GM21576 (cell line): Measurements from ENCODE around the gene OLFM2.
"Not testable (repeated sequence)": the region's sequence is repeated elsewhere in the genome, so short reads cannot be mapped to it uniquely, and the experiment has no call there.

Source experiments
- ATAC-seq: cut with Tn5 transposase; IDR thresholded peaks from one replicate; pipeline ENCODE4 v1.9.1; 2021; ENCODE audit warnings: mild to moderate bottlenecking, moderate library complexity; ENCODE audit not compliant: unreplicated experiment

Gene OLFM2

DNA sequence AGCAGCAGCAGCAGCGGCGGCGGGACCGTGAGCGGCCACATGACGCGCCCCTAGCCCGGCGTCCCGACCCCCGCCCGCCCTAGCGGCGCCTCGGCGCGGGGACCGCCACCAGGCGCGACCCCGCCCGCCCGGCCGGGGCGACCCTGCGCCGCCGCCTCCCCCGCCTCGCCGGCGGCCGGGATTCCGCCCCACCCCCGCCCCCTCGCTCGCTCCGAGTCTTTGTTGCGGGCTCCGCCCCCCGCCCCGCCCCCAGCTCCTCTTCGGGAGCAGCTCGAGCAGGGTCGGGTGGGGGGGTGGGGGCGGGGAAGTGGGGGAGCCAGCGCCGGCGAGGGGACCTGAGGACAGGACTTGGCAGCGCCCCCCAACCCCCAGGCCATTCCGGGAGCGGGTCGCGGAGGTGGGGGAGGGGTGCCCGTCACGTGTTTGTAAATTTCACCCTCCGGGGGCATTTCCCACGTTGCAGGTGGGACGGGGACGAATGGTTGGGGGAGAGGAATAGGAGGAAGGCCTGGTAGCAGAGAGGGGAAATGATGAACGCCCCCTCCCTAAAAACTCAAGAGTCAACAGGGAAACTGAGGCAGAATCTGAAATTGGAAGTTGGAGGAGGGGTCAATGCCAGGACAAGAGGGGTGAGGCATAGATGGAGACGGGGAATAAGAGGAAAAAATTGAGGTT lies at the start of gene OLFM2:
Gene OLFM2, minus strand, starts transcription at position 190 of the 675 bp plus-strand sequence. Its CDS starts 149 bp downstream, at position 41.
- no peak for ATAC-seq

DNA sequence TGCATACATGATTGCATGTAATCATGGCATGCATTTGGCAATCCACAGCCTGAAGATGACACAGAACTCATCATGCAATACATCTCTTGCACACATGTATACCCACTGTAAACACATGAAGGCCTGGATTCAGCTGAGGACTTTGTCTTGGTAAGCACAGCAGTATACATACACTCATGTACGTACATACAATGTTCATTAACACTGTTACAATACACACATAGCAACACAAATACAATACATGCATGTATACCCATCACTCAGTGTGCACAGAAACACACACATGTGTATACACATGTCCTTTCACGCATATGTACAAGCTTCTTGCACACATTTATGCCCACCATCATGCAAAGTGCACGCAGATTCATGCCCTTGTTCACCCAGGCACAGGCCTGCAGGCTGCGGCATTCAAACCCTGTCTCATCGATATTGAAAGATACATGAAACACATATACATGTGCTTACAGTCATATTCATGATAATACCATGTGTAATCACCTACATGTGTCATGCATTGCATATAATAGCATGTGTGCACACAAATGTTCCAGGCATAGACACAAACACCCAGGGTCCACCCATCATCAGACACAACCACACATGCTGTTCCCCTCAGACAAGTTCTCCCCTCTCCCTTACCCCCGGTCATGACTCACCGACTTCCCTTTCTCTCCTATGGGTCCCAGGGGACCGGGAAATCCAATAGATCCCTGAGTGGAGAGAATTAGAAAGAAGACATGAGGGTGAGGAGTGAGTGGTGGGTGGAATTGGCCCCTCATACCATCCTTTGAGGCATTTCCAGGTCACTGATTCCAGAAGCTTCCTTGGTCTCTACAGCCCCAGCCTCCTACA lies 45.3 kb upstream of the OLFM2 start:
- ATAC-seq, result no peak

DNA sequence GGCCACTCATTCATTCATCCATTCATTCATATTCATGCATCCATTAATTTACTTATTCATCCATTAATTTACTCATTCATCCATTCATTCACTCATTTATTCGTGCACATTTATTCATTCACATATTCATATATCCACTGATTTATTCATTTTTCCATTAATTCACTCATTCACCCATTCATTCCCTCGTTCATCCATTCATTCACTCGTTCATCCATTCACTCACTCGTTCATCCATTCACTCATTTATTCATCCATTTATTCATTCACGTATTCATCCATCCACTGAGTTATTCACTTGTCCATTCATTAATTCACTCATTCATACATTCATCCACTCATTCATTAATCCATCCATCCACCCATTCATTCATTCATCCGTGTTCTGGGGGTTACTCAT lies 35.8 kb upstream of the OLFM2 start:
- no peak for ATAC-seq

DNA sequence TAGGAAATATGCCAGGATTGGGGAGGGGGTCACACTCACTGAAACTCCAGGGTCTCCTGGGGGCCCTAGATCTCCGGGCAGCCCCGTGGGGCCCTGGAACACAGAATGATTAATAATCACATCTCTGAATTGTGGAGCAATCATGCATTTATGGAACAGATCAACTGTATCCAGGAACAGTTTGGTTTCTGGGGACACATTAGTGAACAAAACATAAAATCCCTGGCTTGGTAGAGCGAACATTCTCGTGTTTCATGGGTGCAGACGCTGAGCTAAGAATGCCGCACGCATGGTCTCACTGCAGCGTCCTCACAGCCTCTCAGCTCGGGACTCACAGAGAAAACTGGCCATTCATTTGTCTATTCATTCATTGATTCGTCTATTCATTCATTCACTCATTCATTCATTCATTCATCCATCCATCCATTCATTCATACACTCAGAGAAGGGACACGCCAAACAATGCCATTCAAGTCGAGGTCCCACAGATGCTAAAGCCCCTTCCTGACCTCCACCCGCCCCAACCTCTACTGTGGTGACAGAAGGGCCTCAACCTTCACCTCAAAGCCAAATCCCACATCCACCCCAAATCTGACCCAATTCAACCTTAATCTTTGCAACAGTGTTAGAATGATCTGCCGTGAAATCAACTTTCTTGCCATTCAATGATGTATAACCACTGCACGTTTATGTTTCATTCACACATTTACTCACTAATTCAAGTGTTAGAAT lies 35.0 kb upstream of the OLFM2 start:
- ATAC-seq, result no peak

DNA sequence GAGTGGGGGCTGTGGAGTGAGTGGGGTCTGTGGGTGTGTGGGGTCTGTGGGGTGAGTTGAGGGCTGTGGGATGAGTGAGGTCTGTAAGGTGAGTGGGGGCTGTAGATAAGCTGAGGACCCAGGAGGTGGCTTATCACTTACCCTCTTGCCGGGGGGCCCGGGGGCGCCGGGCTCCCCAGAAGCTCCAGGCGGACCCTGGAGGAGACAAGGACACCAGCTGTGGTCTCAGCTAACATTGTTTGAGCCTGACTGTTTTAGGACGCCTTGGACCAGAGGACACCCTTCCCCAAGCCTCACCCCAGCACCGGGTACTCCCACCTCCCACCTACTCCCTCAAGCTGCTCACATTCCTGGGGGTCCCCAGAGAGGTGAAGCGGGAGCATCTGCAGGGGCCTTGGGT lies 34.2 kb upstream of the OLFM2 start:
- ATAC-seq, result no peak

DNA sequence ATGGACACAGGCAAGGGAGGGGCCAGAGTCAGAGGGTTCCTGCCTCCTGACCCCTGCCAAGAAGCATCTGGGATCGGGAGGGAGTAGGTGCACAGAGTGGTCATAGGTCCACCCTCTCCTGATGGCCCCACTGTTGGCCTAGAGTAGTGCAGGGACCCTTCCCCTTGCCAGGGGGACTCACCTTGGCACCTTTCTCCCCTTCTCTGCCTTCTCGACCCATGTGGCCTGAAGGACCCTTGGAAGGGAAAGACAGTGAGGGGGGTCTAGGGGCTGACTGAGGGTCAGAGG lies 33.3 kb upstream of the OLFM2 start:
- ATAC-seq, result no peak

DNA sequence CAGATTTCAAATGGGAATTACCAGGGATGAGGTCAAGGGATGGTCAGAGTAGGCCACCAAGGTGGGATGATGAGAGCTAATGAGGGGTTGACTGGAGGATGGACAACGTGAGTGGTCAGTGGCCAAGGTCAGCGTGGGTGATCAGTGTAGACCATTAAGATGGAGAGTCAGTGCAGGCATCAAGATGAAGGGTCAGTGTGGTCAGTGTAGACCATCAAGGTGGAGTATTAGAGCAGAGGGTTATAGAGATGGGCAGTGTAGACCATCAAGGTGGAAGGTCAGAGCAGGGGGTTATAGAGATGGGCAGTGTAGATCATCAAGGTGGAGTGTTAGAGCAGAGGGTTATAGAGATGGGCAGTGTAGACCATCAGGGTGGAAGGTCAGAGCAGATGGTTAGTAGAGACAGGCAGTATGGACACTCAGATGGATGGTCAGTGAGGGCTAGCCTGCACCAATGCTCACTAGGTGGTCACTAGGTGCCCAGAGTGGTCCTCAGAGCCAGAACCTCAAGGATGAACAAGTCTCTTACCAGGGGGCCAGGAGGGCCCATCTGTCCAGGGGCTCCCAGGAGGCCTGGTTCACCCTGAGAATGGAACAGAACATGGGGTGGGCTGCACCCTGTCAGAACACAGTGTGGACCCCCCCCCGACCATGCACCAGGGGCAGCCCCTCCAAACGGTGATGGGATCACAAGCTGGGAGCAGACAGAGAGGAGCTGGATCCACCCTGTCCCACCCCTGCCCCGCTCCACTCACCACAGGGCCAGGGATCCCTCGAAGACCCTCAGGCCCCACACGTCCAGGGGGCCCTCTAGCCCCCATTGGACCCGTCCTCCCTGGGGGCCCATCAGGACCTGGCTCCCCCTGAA lies 32.7 kb upstream of the OLFM2 start:
- no peak for ATAC-seq

DNA sequence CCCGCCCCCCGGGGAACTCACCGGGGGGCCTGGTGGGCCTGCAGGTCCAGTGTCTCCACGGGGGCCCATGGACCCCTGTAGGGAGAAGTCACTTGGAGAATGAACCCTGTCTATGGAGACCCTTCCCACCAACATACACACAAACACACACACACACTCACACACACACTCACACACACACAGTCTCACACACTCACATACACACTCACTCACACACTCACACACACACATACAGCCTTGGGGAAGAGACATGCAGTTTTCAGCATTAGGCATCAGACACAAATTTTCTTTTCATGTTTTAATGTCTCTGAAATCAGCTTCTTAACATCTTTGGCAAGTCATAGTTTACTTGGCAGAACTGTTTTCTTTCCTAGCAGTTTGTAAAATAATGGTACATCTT lies 31.0 kb upstream of the OLFM2 start:
- no peak for ATAC-seq

DNA sequence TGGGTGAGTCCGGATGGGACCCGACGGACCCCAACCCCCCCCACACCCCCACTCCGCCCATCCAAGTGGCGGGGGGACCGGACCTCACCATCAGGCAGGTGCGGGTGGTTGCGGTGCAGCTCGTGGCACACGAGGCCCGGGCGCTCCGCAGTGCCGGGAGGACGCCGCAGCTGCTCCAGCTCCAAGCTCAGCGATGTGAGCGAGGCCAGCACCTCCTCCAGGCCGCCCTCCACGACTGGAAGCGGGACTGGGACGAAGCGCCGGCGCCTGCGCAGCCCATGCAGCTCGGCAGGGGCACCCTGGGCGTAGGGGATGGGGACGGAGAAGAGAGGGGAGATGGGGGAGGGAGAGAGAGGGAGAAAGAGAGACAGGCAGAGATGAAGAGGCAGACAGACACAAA lies 30.1 kb upstream of the OLFM2 start:
- no peak for ATAC-seq

DNA sequence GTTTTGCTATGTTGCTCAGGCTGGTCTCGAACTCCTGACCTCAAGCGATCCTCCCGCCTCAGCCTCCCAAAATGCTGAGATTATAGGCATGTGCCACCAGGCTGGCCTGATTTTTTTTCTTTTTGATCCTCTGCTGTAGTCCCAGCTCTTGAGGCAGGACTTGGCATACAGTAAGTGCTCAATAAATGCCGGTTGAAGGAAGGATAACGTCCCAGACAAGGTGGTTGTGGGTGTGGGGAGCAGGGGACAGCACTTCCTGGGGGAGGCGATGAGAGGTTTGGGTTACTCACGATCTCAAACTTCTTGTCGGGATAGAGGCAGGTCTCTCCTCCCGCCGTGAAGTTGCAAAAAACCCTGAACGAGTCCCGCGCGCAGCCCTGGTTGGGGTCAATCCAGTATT lies 29.7 kb upstream of the OLFM2 start:
- ATAC-seq, result no peak

DNA sequence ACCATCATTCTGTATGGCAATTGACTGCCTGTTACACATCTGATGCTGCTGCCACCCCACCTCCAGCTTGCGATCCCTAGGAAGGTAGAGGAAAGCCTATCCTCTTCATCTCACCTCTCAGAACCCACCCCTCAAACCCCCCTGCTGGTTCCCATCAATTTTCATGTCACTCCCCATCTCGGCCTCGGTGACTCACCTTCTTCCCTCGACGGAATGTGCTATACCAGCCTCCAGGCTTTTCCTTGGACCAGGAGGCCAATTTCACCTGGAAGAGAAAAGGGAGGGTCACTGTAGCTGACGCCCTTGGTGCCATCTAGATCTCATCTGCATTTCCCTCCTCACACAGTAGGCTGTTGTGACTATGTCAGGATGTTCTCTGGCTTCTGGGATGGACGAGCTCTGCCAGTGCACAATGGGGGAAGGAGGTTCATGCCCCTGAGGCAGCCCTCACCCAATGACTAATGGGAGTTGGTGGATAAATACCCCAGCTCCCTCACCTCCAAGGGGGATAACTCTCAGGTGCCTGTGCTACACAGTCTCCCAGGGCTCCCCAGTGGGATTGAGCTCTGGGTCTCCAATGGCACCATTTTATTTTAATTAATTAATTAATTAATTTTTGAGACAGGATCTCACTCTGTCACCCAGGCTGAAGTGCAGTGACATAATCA lies 26.4 kb upstream of the OLFM2 start:
- ATAC-seq, result no peak

DNA sequence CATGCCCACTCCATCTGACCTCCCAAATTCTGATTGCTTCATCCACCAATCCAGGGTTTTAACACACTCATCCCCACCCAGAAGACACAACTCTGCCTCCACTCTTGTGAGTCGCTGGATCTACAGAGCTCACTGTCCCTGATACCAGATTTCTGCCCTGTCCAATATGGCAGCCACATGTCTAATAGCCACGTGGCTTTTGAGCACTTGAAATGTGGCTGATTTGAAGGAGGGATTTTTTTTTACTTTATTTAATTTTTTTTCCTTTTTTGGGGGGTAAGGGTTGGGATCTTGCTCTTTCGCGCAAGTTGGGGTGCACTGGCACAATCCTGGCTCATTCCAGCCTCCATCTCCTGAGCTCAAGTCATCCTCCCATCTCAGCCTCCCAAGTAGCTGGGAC lies 24.8 kb upstream of the OLFM2 start:
- no peak for ATAC-seq

DNA sequence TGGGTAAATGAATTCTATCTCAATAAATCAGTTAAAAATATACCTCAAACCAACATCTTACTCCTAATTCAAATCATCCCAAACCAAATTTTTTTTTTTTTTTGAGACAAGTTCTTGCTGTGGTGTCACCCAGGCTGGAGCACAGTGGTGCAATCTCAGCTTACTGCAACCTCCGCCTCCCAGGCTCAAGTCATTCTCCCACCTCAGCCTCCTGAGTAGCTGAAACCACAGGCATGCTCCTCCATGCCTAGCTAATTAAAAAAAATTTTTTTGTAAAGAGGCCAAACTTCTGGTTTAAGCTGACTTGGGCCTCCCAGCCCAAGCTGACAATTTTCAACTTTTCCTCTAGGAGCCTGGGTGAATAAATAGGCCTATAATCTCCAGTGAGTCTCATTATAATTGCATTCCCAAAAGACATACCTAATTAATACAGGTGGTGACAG lies 22.1 kb upstream of the OLFM2 start:
- no peak for ATAC-seq

DNA sequence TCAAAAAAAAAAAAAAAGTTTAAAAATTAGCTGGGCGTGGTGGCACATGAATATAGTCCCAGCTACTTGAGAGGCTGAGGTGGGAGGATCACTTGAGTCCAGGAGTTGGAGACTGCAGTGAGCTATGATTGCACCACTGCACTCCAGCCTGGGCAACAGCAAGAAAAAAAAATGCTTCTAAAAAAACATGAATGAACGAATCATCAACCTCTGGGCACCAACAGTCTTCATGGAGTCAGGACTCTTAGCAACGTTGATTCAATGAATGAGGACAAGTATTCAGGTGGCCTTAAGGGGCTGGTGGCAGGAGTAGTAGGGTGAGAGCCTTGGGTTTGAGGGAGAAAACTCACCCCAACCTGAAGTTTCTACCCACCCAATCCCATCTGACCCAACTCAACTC lies 20.6 kb upstream of the OLFM2 start:
- ATAC-seq, result no peak

DNA sequence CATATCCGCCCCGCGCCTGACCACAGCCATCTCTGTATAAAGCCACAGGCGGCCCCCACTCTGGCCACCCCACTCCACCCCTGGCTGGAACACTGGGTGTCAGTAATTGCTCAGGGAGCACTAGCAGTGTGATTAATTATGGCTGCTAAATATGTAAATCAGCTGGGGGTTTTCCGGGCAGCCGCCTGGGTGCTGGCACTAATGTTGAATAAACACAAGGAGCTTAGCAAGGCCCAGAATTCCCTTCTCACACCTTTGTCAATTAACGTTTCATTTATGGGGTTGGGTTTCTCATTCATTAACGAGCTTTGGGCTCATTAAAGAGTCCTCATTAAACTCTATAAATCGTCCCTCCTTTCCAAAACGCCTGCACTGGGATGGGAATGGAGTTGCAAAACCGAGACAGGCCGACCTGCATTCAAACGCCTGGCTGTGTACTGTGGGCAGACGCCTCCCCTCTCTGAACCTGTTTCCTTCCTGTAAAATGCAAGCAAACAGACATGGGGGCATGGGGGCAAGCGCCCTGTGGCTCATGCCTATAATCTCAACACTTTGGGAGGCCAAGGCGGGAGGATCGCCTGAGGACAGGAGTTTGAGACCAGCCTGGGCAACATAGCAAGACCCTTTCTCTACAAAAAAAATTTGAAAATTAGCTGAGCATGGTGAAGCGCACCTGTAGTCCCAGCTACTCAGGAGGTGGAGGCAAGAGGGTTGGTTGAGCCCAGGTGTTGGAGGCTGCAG lies 17.7 kb upstream of the OLFM2 start:
- no peak for ATAC-seq

DNA sequence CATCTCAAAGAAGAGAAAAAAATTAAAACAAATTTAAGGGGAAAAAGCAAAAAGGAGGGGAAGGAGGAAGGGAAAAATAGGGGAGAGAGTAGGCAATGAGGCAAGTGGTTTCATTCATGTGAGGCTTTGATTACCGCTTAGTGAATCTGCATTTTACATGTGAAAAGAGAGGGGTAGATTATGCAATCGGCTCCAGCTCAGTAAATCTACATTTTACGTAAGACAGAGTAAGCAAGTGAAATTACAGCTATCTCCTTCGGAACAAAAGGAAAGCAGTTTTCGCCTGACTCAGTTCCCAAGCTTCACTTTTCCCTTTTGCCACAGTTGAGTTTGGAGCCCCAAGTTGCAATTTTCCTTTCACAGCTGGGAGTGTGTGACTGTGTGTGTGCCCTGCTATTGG lies 16.0 kb upstream of the OLFM2 start:
- ATAC-seq, result no peak

DNA sequence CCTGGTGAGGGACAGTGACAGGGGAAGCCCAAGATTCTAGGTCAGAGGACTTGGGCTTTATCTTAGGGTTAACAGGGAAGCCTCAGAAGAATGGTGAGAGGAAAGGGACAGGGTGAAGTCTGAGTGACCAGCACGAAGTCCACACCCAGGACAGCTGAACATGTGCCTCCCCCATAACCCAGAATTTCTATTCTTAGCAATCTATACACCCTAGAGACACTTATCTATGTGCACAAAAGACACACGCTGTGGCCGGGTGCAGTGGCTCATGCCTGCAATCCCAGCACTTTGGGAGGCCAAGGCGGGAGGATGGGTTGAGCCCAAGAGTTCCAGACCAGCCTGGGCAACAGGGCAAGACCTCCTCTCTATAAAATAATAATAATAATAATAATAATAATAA lies 11.1 kb upstream of the OLFM2 start:
- ATAC-seq, result no peak

DNA sequence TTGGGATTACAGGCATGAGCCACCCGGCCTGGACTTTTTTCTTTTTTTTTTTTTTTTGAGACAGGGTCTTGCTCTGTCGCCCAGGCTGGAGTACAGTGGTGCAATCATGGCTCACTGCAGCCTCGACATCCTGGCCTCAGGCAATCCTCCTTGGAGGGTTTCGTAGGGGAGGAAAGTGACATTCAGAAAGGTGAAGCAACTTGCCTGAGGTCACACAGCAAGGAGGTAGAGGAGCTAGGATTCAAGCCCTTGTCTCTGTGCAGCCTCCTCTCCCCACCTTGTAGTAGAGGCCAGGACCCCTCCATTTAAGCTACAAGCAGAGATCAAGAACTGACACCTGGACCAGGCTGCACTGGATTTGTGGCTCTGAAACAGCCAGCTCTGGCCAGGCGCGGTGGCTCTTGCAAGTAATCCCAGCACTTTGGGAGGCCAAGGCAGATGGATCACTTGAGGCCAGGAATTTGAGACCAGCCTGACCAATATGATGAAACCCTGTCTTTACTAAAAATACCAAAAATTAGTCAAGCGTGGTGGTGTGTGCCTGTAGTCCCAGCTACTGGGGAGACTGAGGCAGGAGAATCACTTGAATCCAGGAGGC lies 10.3 kb upstream of the OLFM2 start:
- not testable (repeated sequence) for ATAC-seq

DNA sequence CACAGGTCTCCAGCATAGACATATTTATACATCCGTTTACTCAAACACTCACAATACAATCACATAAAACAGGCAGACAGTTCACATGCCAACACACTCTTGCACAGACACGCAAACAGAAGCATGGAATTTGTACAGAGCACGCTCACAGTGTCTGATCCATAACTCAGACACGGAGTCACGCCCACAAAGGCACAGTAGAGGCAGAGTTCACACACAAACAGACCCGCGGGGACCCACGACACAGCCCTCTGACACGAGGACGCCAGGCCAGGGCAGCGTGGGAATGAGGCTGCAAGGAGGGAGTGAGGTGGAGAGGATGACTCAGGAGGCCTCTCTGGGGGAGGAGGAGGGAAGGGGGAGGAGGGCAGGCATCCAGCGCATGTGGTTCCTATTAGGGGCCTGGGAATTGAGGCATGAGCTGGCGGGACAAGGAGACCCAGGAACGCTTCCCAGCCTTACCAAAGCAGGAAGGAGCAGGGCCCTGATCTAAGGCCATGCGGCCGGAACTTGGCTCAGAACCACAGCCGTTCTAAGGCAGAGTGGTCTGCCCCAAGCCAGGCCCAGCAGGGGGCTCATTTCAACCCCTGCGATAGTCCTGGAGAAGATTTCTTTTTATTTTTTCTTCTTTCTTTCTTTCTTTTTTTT lies 9.1 kb upstream of the OLFM2 start:
- ATAC-seq, result no peak
